Upper lobe of left lung (tissue), 4 donors: ENCODE data around the gene TRIM74.
"Not testable (repeated sequence)": the region's sequence is repeated elsewhere in the genome, so short reads cannot be mapped to it uniquely, and the experiment has no call there.

ENCODE experiments used
- POLR2A ChIP-seq, 4 donors: fragments of 450-650 bp; IDR thresholded peaks; one replicate each; pipeline ENCODE4 v1.5.1; 2016 to 2017; ENCODE audit warnings: antibody characterized with exemption in 4 of 4, mild to moderate bottlenecking in 2 of 4
- POLR2AphosphoS5 ChIP-seq, 2 donors: sonication (generic); formaldehyde crosslinking; IDR thresholded peaks; one replicate each; pipeline ENCODE4 v1.5.1; 2017; ENCODE audit warnings: antibody characterized with exemption in 2 of 2

DNA sequence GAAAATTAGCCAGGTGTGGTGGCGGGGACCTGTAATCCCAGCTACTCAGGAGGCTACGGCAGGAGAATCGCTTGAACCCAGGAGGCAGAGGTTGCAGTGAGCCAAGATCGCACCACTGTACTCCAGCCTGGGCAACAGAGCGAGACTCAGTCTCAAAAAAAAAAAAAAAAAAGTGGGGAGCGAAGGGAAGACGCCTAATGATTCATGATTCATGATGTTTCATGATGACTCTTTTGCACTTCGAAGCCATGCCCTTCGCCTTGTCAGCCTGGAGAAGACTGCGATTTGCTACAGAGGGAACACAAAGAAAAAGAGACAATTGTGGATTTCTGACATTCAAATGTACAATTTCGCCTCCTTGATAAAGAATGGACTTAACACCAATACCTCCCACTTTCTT is 12.8 kb upstream of the TRIM74 start:
- TF ChIP-seq POLR2A, POLR2AphosphoS5 (IDR thresholded peaks at IDR 0.05): not testable (repeated sequence)
